ENCODE measurements around the gene RNU11. TPM values are rescaled to one million over a fixed set of nuclear protein-coding genes. Genes with fewer than 3 reads are reported as not detected.

RNU11 gene
- not detected in 2 replicates for total RNA-seq

- no peaks in the 10 kb centered on the region for H3K36me3 Mint-ChIP-seq (ENCODE audit: low read depth)
- peak; percentile 96 for DNase-seq
- H3K9me3 Mint-ChIP-seq = no peaks in the 10 kb centered on the region
- intact Hi-C loops (cut with micrococcal nuclease) = loop anchor here (1.0 to 2.0 kb wide), 5 partner anchors 20 to 228 kb away; partner anchors contain the start of genes GMEB1, TRNAU1AP and YTHDF2
- peak within 1 kb of the TSS; percentile 97 for H3K27ac Mint-ChIP-seq
- peak within 1 kb of the TSS; percentile 80 for H3K4me3 Mint-ChIP-seq
- peaks cover 28% of the 10 kb centered on the region for H3K4me1 Mint-ChIP-seq
- H3K27me3 Mint-ChIP-seq = no peaks in the 10 kb centered on the region
Observed at GRCh38 chr1:28648474-28649198, at the start of gene RNU11. RNU11 (plus strand) TSS chr1:28648600.

GRCh38 chr1:28601696-28602095 is 46.7 kb upstream of the RNU11 start:
- no peak for DNase-seq
- no peak overlapping the region for H3K27ac Mint-ChIP-seq

GRCh38 chr1:28602536-28603439 is 45.6 kb upstream of the RNU11 start:
- H3K27me3 Mint-ChIP-seq = no peaks in the 10 kb centered on the region
- H3K27ac Mint-ChIP-seq = no peak overlapping the region
- no peaks in the 10 kb centered on the region for H3K9me3 Mint-ChIP-seq
- H3K36me3 Mint-ChIP-seq (ENCODE audit: low read depth) = peaks cover 29% of the 10 kb centered on the region
- H3K4me3 Mint-ChIP-seq = no peak overlapping the region
- DNase-seq = peak; percentile 79
- peaks cover 15% of the 10 kb centered on the region for H3K4me1 Mint-ChIP-seq
- intact Hi-C loops (cut with micrococcal nuclease) = loop anchor here (1.0 to 5.0 kb wide), 3 partner anchors 85 to 245 kb away; no protein-coding TSS in a partner anchor

More at GRCh38 chr1:28601696-28602095, 46.7 kb upstream of the RNU11 start:
- Mint-ChIP-seq H3K4me1 (peaks cover 15% of the 10 kb centered on the region), H3K27me3 (no peaks in the 10 kb centered on the region), H3K4me3 (no peak overlapping the region), H3K9me3 (no peaks in the 10 kb centered on the region), H3K36me3 (ENCODE audit: low read depth) (peaks cover 29% of the 10 kb centered on the region)
- intact Hi-C loops (cut with micrococcal nuclease) = loop anchor here (5.0 kb wide), 2 partner anchors 194 to 244 kb away; no protein-coding TSS in a partner anchor

GRCh38 chr1:28604411-28604810 is 44.0 kb upstream of the RNU11 start:
- no peaks in the 10 kb centered on the region for H3K9me3 Mint-ChIP-seq
- H3K27ac Mint-ChIP-seq = no peak overlapping the region
- intact Hi-C loops (cut with micrococcal nuclease) = loop anchor here (5.0 kb wide), 2 partner anchors 197 to 247 kb away; no protein-coding TSS in a partner anchor
- H3K36me3 Mint-ChIP-seq (ENCODE audit: low read depth) = peaks cover 29% of the 10 kb centered on the region
- H3K4me3 Mint-ChIP-seq = no peak overlapping the region
- peaks cover 10% of the 10 kb centered on the region for H3K4me1 Mint-ChIP-seq
- no peaks in the 10 kb centered on the region for H3K27me3 Mint-ChIP-seq
- no peak for DNase-seq

- H3K27me3 Mint-ChIP-seq = no peaks in the 10 kb centered on the region
- DNase-seq = no peak
- intact Hi-C loops (cut with micrococcal nuclease) = loop anchor here (5.0 kb wide), 2 partner anchors 198 to 248 kb away; no protein-coding TSS in a partner anchor
- H3K9me3 Mint-ChIP-seq = no peaks in the 10 kb centered on the region
- H3K27ac Mint-ChIP-seq = peak overlapping the region; percentile 10
- peaks cover 7% of the 10 kb centered on the region for H3K4me1 Mint-ChIP-seq
- peaks cover 32% of the 10 kb centered on the region for H3K36me3 Mint-ChIP-seq (ENCODE audit: low read depth)
- H3K4me3 Mint-ChIP-seq = no peak overlapping the region
Observed at GRCh38 chr1:28604962-28605361, 43.4 kb upstream of the RNU11 start.

- Mint-ChIP-seq H3K27me3 (no peaks in the 10 kb centered on the region), H3K27ac (no peak overlapping the region), H3K4me1 (peaks cover 3% of the 10 kb centered on the region), H3K36me3 (ENCODE audit: low read depth) (peaks cover 35% of the 10 kb centered on the region), H3K4me3 (no peak overlapping the region), H3K9me3 (no peaks in the 10 kb centered on the region)
- intact Hi-C loops (cut with micrococcal nuclease) = no loop called here
- no peak for DNase-seq
Observed at GRCh38 chr1:28606771-28607170, 41.6 kb upstream of the RNU11 start.

- H3K4me1 Mint-ChIP-seq = no peaks in the 10 kb centered on the region
- no peaks in the 10 kb centered on the region for H3K27me3 Mint-ChIP-seq
- intact Hi-C loops (cut with micrococcal nuclease) = no loop called here
- peaks cover 31% of the 10 kb centered on the region for H3K36me3 Mint-ChIP-seq (ENCODE audit: low read depth)
- H3K9me3 Mint-ChIP-seq = no peaks in the 10 kb centered on the region
- H3K27ac Mint-ChIP-seq = no peak overlapping the region
- DNase-seq = no peak
- H3K4me3 Mint-ChIP-seq = no peak overlapping the region
Observed at GRCh38 chr1:28613175-28613574, 35.2 kb upstream of the RNU11 start.

- H3K27ac Mint-ChIP-seq = no peak overlapping the region
- no peak for DNase-seq
- H3K36me3 Mint-ChIP-seq (ENCODE audit: low read depth) = peaks cover 2% of the 10 kb centered on the region
- intact Hi-C loops (cut with micrococcal nuclease) = no loop called here
- peaks cover 3% of the 10 kb centered on the region for H3K4me1 Mint-ChIP-seq
- no peaks in the 10 kb centered on the region for H3K9me3 Mint-ChIP-seq
- H3K27me3 Mint-ChIP-seq = no peaks in the 10 kb centered on the region
- no peak overlapping the region for H3K4me3 Mint-ChIP-seq
Observed at GRCh38 chr1:28631713-28632112, 16.7 kb upstream of the RNU11 start.

GRCh38 chr1:28632560-28632959 is 15.8 kb upstream of the RNU11 start:
- intact Hi-C loops (cut with micrococcal nuclease) = no loop called here
- no peak for DNase-seq
- no peaks in the 10 kb centered on the region for H3K27me3 Mint-ChIP-seq
- H3K4me3 Mint-ChIP-seq = no peak overlapping the region
- H3K4me1 Mint-ChIP-seq = peaks cover 3% of the 10 kb centered on the region
- peaks cover 2% of the 10 kb centered on the region for H3K36me3 Mint-ChIP-seq (ENCODE audit: low read depth)
- no peaks in the 10 kb centered on the region for H3K9me3 Mint-ChIP-seq
- H3K27ac Mint-ChIP-seq = no peak overlapping the region

- H3K27me3 Mint-ChIP-seq = no peaks in the 10 kb centered on the region
- H3K4me1 Mint-ChIP-seq = peaks cover 31% of the 10 kb centered on the region
- peak; percentile 81 for DNase-seq
- peaks cover 12% of the 10 kb centered on the region for H3K36me3 Mint-ChIP-seq (ENCODE audit: low read depth)
- no peak overlapping the region for H3K27ac Mint-ChIP-seq
- H3K9me3 Mint-ChIP-seq = no peaks in the 10 kb centered on the region
- peak overlapping the region; percentile 98 for H3K4me3 Mint-ChIP-seq
- intact Hi-C loops (cut with micrococcal nuclease) = loop anchor here (1.0 to 5.0 kb wide), 2 partner anchors 237 to 542 kb away; partner anchors contain the start of gene SRSF4
Observed at GRCh38 chr1:28640766-28641165, 7.6 kb upstream of the RNU11 start.

- peaks cover 11% of the 10 kb centered on the region for H3K36me3 Mint-ChIP-seq (ENCODE audit: low read depth)
- no peaks in the 10 kb centered on the region for H3K9me3 Mint-ChIP-seq
- H3K4me3 Mint-ChIP-seq = peak overlapping the region; percentile 98
- H3K27ac Mint-ChIP-seq = peak overlapping the region; percentile 99
- DNase-seq = no peak
- intact Hi-C loops (cut with micrococcal nuclease) = loop anchor here (2.0 to 5.0 kb wide), 2 partner anchors 395 to 540 kb away; partner anchors contain the start of gene SRSF4
- H3K27me3 Mint-ChIP-seq = no peaks in the 10 kb centered on the region
- peaks cover 35% of the 10 kb centered on the region for H3K4me1 Mint-ChIP-seq
Observed at GRCh38 chr1:28642056-28642846, 6.1 kb upstream of the RNU11 start.

GRCh38 chr1:28642847-28643635 is 5.4 kb upstream of the RNU11 start, which contains the start of gene TAF12:
TAF12 (minus strand) TSS chr1:28643067; CDS start chr1:28622081, 20,986 bp downstream.
- intact Hi-C loops (cut with micrococcal nuclease) = loop anchor here (1.0 to 5.0 kb wide), 4 partner anchors 62 to 539 kb away; partner anchors contain the start of genes SRSF4 and YTHDF2
- Mint-ChIP-seq H3K4me3 (peak within 1 kb of the TSS; percentile 98), H3K27me3 (no peaks in the 10 kb centered on the region), H3K36me3 (ENCODE audit: low read depth) (peaks cover 11% of the 10 kb centered on the region), H3K4me1 (peaks cover 39% of the 10 kb centered on the region), H3K9me3 (no peaks in the 10 kb centered on the region), H3K27ac (peak within 1 kb of the TSS; percentile 99)
- DNase-seq = peak; percentile 96

All from activated CD4-positive, alpha-beta T cell treated with anti-CD3 and anti-CD28 coated beads, Interleukin-2, amount 10 ng/mL, durations not matched to agents 24 days and 14 days (primary cell).